22Rv1 (cell line): ENCODE measurements around the gene KCNF1.
A peak's percentile ranks its signal among the peaks of the same experiment; 100 is the strongest.

Experiments used
- H3K27ac ChIP-seq: fragments of 450-650 bp; 2 replicates; pipeline ENCODE4 v1.5.1; 2017
- CTCF ChIP-seq: fragments of 450-650 bp; IDR thresholded peaks from 2 replicates; pipeline ENCODE4 v1.5.1; 2017; ENCODE audit warnings: mild to moderate bottlenecking
- ZFX ChIP-seq: fragments of 450-650 bp; IDR thresholded peaks from 2 replicates; pipeline ENCODE4 v1.6.1; 2017; ENCODE audit warnings: antibody characterized with exemption, borderline replicate concordance

KCNF1 gene, protein sequence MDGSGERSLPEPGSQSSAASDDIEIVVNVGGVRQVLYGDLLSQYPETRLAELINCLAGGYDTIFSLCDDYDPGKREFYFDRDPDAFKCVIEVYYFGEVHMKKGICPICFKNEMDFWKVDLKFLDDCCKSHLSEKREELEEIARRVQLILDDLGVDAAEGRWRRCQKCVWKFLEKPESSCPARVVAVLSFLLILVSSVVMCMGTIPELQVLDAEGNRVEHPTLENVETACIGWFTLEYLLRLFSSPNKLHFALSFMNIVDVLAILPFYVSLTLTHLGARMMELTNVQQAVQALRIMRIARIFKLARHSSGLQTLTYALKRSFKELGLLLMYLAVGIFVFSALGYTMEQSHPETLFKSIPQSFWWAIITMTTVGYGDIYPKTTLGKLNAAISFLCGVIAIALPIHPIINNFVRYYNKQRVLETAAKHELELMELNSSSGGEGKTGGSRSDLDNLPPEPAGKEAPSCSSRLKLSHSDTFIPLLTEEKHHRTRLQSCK

DNA sequence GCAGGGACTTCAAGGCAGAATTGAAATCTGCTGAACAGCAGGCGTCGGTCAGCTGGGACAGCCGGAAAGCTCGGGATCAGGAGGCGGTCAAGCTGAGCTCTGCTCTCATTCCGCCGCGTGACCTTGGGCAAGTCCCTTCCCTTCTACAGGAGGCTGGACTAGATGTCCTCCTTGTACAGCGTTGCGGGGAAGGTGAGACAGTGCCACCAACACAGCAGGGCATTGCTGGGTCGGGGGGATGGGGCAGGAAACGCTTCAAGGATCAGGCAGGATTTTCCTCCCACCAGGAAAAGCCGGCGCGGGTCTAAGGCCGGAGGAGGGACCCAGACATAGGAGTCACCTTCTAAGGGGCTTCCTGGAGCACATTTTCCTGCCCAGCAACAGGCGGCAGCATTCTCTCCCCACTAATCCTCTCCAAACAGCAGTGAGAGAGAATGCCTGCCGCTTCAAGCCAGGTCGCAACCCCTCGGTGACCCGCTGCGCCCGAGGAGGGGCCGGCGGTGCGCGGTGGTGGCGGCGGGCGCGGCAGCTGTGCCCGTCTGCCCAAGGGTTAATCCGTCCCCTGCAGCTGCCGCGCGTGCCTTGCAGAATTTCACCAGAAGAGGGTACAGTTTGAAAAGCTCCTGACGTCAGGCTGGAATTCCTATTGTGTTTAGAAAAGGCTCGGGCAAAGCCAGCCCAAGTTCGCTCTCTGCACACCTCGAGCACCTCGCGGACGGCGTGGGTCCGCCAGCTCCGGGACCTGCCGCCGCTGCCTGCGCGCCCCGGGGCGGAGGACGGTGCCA, at the start of gene KCNF1:
Gene KCNF1, plus strand, starts transcription at position 644 of the 785 bp plus-strand sequence. CDS start 493 bp downstream, outside the sequence.
- H3K27ac ChIP-seq = no peak within 1 kb of the TSS
- TF ChIP-seq CTCF = peak; percentile 22
- TF ChIP-seq ZFX = no peak

DNA sequence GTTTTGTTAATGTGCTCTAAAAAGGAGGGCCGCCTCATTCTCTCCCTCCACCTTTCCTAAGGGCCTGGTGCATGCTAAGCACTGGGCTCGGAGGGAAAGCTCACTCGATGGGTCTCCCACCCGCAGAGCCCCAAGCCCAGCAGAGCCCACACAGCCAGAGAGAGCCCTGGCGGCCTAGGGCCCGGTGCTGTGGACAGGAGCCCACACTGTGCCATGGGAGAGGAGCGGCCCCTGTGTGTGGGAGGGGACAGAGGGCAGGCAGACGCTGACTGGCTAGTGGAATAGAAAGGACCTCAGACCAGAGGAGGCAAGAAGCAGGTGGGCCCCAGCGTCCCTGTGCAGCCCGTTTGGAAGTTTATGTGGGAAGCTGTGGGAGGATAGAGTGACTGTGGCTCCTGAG, 49.4 kb upstream of the KCNF1 start:
- TF ChIP-seq ZFX (no peak), CTCF (no peak)

GRCh38 chr2:10863047-10863446, 48.7 kb upstream of the KCNF1 start:
- no peak for TF ChIP-seq CTCF
- no peak for TF ChIP-seq ZFX

More for the DNA sequence above, 49.4 kb upstream of the KCNF1 start:
- H3K27ac ChIP-seq = no peak overlapping the region

GRCh38 chr2:10863837-10864236, 47.9 kb upstream of the KCNF1 start:
- no peak for TF ChIP-seq CTCF
- no peak overlapping the region for H3K27ac ChIP-seq

More at GRCh38 chr2:10863047-10863446, 48.7 kb upstream of the KCNF1 start:
- H3K27ac ChIP-seq = no peak overlapping the region

- no peak for TF ChIP-seq CTCF
- no peak for TF ChIP-seq ZFX
- no peak overlapping the region for H3K27ac ChIP-seq
Measured at GRCh38 chr2:10864251-10864650, 47.5 kb upstream of the KCNF1 start.

DNA sequence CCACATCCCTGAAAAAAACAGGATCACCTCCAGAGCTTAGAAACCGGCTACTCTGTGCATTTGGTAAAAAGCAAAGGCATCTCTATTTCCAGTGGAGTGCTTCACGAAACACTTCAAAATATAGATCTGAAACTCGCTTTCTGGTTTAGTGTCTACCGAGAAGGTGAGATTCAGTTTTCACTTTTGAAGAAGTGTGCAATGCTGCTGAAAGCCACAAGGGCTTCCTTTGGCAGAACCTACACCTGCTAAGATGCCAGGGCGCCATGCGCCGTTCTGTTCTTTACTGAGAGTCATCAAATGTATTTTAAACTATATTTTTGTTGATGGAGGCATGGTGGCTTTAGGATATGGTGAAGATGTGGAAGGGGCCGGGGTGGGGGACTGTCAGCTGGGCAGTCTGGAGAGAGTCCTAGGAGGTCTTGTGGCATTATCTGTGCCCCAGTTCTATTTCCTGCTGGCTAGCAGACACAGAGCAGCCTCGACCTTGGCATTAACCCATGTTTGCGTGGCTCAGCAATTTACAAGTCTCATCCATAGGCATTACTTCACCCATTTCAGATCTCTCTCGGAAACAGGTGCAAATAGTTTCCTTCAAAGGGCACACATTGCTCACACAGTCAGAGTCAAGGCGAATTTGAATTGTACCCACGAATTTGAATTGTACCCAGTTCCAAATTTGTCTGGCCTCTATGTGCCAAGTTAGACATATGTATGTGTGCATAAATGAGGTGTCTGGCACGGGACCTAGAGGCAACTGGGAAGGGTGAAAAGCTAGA, 46.7 kb upstream of the KCNF1 start:
- no peak overlapping the region for H3K27ac ChIP-seq
- TF ChIP-seq CTCF = peak; percentile 43; the same call in 1 of the 2 replicates
- no peak for TF ChIP-seq ZFX
